Mesothelial cell of epicardium (in vitro differentiated cells): ENCODE data around the gene COL26A1. TPM values are rescaled to one million over a fixed set of nuclear protein-coding genes. Genes with fewer than 3 reads are reported as not detected.
A peak's percentile ranks its signal among the peaks of the same experiment; 100 is the strongest.

ENCODE experiments used
- DNase-seq, 2 experiments: peaks; one replicate each; pipeline ENCODE4 v3.0.0; 2021; ENCODE audit warnings: low spot score in 2 of 2; ENCODE audit not compliant: unreplicated experiment in 2 of 2
- H3K27ac Mint-ChIP-seq: 2 replicates; pipeline ENCODE4 v1.8.0; 2021; ENCODE audit warnings: mixed read lengths
- H3K27me3 Mint-ChIP-seq: 2 replicates; pipeline ENCODE4 v1.8.0; 2021; ENCODE audit warnings: low read depth, mixed read lengths
- H3K36me3 Mint-ChIP-seq: 2 replicates; pipeline ENCODE4 v1.8.0; 2021; ENCODE audit warnings: mixed read lengths
- H3K4me1 Mint-ChIP-seq: 2 replicates; pipeline ENCODE4 v1.8.0; 2021; ENCODE audit warnings: mixed read lengths
- H3K4me3 Mint-ChIP-seq: 2 replicates; pipeline ENCODE4 v1.8.0; 2021; ENCODE audit warnings: mild to moderate bottlenecking, moderate library complexity, mixed read lengths
- H3K9me3 Mint-ChIP-seq: 2 replicates; pipeline ENCODE4 v1.8.0; 2021; ENCODE audit warnings: mixed read lengths
- CTCF ChIP-seq: fragments of 200-600 bp; sonication (generic); IDR thresholded peaks from one replicate; pipeline ENCODE4 v1.5.0; 2021; ENCODE audit warnings: antibody characterized with exemption; ENCODE audit not compliant: unreplicated experiment
- total RNA-seq: library from RNA; stranded (reverse); gene quantifications from 3 replicates; pipeline ENCODE4 v1.2.1, GENCODE V29; 2021

The COL26A1 gene
- total RNA-seq, 1 donor from 2014 or later = 105 TPM

GRCh38 chr7:101598422-101598985, 235.8 kb downstream of the COL26A1 start:
- Mint-ChIP-seq H3K36me3 (no peaks in the 10 kb centered on the region), H3K27me3 (peaks cover 52% of the 10 kb centered on the region), H3K4me3 (no peak overlapping the region), H3K4me1 (peaks cover 15% of the 10 kb centered on the region), H3K9me3 (no peaks in the 10 kb centered on the region), H3K27ac (no peak overlapping the region)
- no peak for TF ChIP-seq CTCF
- DNase-seq = no peak

- no peak for DNase-seq
- Mint-ChIP-seq H3K36me3 (no peaks in the 10 kb centered on the region), H3K4me1 (peaks cover 15% of the 10 kb centered on the region), H3K4me3 (no peak overlapping the region), H3K9me3 (no peaks in the 10 kb centered on the region), H3K27ac (no peak overlapping the region), H3K27me3 (peaks cover 46% of the 10 kb centered on the region)
- no peak for TF ChIP-seq CTCF
Measured at GRCh38 chr7:101598986-101599771, 236.5 kb downstream of the COL26A1 start.

DNA sequence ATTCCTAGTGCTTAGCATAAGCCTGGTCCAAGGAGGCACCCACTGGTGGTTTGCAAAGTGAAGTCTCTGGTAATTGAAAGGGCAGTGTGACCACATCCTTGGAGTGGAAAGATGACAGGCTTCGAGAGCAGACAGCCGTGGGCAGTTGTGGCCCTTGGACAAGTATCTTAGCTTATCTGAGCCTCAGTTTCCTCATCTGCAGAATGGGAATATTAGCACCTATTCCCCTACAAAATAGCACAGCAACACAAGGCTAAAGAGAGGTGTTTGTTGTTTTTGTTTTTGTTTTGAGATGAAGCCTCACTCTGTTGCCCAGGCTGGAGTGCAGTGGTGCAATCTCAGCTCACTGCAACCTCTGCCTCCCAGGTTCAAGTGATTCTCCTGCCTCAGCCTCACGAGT, 237.1 kb downstream of the COL26A1 start:
- peaks cover 40% of the 10 kb centered on the region for H3K27me3 Mint-ChIP-seq
- H3K9me3 Mint-ChIP-seq = no peaks in the 10 kb centered on the region
- H3K4me3 Mint-ChIP-seq = no peak overlapping the region
- H3K27ac Mint-ChIP-seq = no peak overlapping the region
- H3K4me1 Mint-ChIP-seq = peaks cover 15% of the 10 kb centered on the region
- H3K36me3 Mint-ChIP-seq = no peaks in the 10 kb centered on the region
- DNase-seq = no peak
- TF ChIP-seq CTCF = no peak

- H3K27ac Mint-ChIP-seq = no peak overlapping the region
Measured at GRCh38 chr7:101602082-101602481, 239.4 kb downstream of the COL26A1 start.

DNA sequence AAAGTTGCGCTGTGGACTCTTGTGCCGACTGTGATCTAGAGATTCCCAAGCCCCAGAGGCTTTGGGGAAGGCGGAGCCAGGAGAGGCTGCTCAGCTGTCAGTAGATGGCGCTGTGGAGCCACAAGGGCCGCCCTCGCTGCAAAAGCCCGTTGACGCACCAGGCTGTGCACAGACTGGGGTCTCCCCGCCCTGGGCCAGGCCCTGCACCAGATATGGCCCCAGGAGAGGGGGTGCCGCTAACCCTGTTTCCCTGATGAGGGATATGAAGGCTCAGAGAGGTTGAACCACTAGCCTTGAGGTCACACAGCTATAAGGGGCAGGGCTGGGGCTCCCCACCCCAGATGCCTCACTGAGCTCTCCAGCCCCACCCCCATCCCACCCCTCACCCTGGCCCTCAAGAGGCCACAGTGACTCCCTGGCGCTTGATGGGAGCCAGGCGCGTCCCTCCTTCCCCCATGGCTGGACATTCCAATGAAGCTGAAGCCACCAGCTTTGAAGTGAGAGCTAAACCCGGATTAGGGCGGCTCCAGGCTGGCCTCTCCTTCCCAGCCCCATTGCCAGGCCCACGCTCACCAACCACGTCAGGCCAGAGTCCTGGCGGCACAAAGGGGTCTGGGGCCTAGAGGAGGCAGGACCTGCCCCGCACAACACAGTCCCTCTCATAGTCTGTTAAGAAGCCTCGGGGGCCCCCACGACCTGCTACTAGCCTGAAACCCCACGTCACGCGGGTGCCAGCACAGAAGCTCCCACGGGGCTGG, 240.0 kb downstream of the COL26A1 start:
- peak; percentile 76 to 93 for DNase-seq
- Mint-ChIP-seq H3K27me3 (peaks cover 26% of the 10 kb centered on the region), H3K9me3 (no peaks in the 10 kb centered on the region), H3K27ac (no peak overlapping the region), H3K36me3 (no peaks in the 10 kb centered on the region), H3K4me3 (no peak overlapping the region), H3K4me1 (peaks cover 22% of the 10 kb centered on the region)
- peak; percentile 76 for TF ChIP-seq CTCF

More at GRCh38 chr7:101602082-101602481, 239.4 kb downstream of the COL26A1 start:
- TF ChIP-seq CTCF = no peak
- peaks cover 26% of the 10 kb centered on the region for H3K27me3 Mint-ChIP-seq
- no peak overlapping the region for H3K4me3 Mint-ChIP-seq
- H3K36me3 Mint-ChIP-seq = no peaks in the 10 kb centered on the region
- H3K9me3 Mint-ChIP-seq = no peaks in the 10 kb centered on the region
- DNase-seq = no peak
- peaks cover 22% of the 10 kb centered on the region for H3K4me1 Mint-ChIP-seq
